ENCODE data around the gene USP6NL. TPM values are rescaled to one million over a fixed set of nuclear protein-coding genes. Genes with fewer than 3 reads are reported as not detected.

The USP6NL gene
- total RNA-seq, 2 donors from 2014 or later: 13.9 to 28.4 TPM

DNA sequence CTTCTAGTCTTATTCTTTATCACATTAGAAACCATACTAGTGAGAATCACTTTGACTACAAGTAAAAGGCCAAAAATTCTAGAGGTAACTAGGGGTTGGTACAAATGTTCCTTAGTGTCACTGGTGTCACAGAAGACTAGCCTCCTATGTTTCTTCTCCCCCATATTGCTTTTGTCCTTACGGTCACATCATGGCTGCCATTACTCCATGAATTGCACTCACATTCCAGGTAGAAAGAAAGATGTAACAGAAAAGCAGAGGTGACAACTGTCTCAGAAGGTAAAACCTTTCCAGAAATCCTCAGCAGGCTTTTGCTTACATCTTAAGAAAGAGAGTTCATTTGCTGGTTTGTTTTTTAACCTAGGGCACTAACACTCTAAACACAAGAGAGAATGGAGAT lies 42.9 kb downstream of the USP6NL start:
- intact Hi-C loops (cut with DNase I): no loop called here
- 100% methylated on average over 1 of the region's 1 CpG for WGBS
- no peak overlapping the region for H3K27ac ChIP-seq
- no peak for DNase-seq (ENCODE audit: low spot score)
- H3K27me3 ChIP-seq (replicated peaks; ENCODE audit: insufficient read depth): no peaks in the 10 kb centered on the region
- H3K36me3 ChIP-seq: no peaks in the 10 kb centered on the region
- TF ChIP-seq POLR2AphosphoS5 (IDR thresholded peaks at IDR 0.05) (no peak), POLR2A (IDR thresholded peaks at IDR 0.05) (no peak)
- TF ChIP-seq, protein P1, sequence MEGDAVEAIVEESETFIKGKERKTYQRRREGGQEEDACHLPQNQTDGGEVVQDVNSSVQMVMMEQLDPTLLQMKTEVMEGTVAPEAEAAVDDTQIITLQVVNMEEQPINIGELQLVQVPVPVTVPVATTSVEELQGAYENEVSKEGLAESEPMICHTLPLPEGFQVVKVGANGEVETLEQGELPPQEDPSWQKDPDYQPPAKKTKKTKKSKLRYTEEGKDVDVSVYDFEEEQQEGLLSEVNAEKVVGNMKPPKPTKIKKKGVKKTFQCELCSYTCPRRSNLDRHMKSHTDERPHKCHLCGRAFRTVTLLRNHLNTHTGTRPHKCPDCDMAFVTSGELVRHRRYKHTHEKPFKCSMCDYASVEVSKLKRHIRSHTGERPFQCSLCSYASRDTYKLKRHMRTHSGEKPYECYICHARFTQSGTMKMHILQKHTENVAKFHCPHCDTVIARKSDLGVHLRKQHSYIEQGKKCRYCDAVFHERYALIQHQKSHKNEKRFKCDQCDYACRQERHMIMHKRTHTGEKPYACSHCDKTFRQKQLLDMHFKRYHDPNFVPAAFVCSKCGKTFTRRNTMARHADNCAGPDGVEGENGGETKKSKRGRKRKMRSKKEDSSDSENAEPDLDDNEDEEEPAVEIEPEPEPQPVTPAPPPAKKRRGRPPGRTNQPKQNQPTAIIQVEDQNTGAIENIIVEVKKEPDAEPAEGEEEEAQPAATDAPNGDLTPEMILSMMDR (IDR thresholded peaks at IDR 0.05): no peak
- H3K9me3 ChIP-seq: no peaks in the 10 kb centered on the region
- H3K4me3 ChIP-seq: no peak overlapping the region
- no peaks in the 10 kb centered on the region for H3K4me1 ChIP-seq (replicated peaks)

- Histone ChIP-seq H3K27me3 (replicated peaks; ENCODE audit: insufficient read depth) (no peaks in the 10 kb centered on the region), H3K27ac (no peak overlapping the region), H3K36me3 (no peaks in the 10 kb centered on the region), H3K4me3 (no peak overlapping the region), H3K9me3 (no peaks in the 10 kb centered on the region), H3K4me1 (replicated peaks) (no peaks in the 10 kb centered on the region)
- no peak for DNase-seq (ENCODE audit: low spot score)
- no peak for TF ChIP-seq POLR2A (IDR thresholded peaks at IDR 0.05)
- TF ChIP-seq, protein P1 (IDR thresholded peaks at IDR 0.05): no peak
- TF ChIP-seq POLR2AphosphoS5 (IDR thresholded peaks at IDR 0.05): no peak
- 84% methylated on average over 3 of the region's 3 CpGs for WGBS
- intact Hi-C loops (cut with DNase I): no loop called here
These were observed 46.7 kb downstream of the USP6NL start for GRCh38 chr10:11564741-11565140.

DNA sequence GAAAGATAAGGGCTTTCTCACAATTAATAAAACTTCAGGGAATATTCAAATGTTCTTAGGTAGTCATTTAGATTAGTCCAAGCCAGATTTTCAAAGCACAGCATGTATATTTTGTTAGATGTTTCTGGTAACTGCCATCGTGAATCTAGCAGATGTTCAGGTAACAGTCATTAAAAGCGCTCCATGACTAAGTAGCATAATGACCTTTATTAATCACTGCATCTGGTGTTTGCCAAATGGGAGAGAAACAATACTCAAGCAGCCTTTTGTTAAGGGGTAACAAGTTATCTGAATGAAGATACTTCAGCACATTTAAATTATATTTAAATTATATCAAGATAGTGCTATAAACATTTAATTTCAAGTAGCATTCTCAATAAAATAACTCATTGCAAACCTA lies 47.5 kb downstream of the USP6NL start:
- Histone ChIP-seq H3K27ac (no peak overlapping the region), H3K27me3 (replicated peaks; ENCODE audit: insufficient read depth) (no peaks in the 10 kb centered on the region), H3K36me3 (no peaks in the 10 kb centered on the region), H3K9me3 (no peaks in the 10 kb centered on the region), H3K4me1 (replicated peaks) (no peaks in the 10 kb centered on the region), H3K4me3 (no peak overlapping the region)
- intact Hi-C loops (cut with DNase I): no loop called here
- WGBS: 61% methylated on average over 2 of the region's 2 CpGs
- no peak for DNase-seq (ENCODE audit: low spot score)
- no peak for TF ChIP-seq POLR2A (IDR thresholded peaks at IDR 0.05)
- TF ChIP-seq POLR2AphosphoS5 (IDR thresholded peaks at IDR 0.05): no peak
- TF ChIP-seq, protein P1 (IDR thresholded peaks at IDR 0.05): no peak

DNA sequence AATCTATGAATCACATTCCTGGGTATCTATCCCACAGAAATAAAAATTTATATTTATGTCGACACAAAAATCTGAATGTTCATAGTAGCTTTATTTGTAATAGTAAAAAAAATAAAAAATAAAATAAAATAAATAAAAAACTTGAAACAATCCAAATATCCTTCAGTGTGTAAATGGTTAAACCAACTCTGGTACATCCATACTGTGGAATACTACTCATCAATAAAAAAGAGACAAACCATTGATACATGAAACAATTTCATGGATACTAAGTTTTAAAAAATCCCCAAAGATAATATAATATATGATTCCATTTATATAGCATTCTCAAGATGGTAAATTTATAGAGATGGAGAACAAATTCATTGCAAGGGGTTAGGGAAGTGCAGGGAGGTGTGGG lies 48.6 kb downstream of the USP6NL start:
- TF ChIP-seq POLR2AphosphoS5 (IDR thresholded peaks at IDR 0.05): no peak
- intact Hi-C loops (cut with DNase I): no loop called here
- H3K4me3 ChIP-seq: no peak overlapping the region
- DNase-seq (ENCODE audit: low spot score): no peak
- WGBS: 100% methylated on average over 1 of the region's 1 CpG
- no peaks in the 10 kb centered on the region for H3K4me1 ChIP-seq (replicated peaks)
- no peaks in the 10 kb centered on the region for H3K36me3 ChIP-seq
- H3K27me3 ChIP-seq (replicated peaks; ENCODE audit: insufficient read depth): no peaks in the 10 kb centered on the region
- no peaks in the 10 kb centered on the region for H3K9me3 ChIP-seq
- no peak overlapping the region for H3K27ac ChIP-seq

DNA sequence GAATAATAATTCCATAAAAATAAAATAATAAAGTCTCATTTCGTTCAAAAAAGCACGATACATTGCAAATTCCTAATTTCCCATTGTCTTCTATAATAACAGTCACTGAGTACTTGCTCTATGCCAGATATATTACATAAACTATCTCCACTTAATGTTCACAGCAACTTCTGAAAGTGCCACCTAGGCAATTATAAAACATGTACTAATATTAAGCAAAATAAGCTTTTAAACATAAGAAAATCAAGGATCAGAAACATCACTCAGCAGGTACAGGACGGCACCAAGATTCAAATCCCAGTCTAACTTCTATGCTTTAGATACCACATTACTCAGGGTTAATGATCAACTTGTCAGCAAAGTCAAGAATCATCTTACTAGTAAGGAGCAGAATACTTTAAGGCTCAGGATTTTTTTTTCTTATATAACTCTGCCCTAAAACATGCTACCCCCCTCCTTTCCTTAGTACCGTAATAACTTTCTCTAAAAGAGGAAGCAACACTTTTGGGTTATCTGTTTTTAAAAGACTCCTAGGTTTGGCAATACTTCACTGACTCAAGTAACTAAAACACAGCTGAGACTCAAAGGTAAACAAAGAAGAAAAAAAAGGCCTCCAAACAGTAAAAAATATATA lies 51.3 kb downstream of the USP6NL start:
- no peaks in the 10 kb centered on the region for H3K9me3 ChIP-seq
- no peak overlapping the region for H3K27ac ChIP-seq
- no peak overlapping the region for H3K4me3 ChIP-seq
- intact Hi-C loops (cut with DNase I): no loop called here
- no peaks in the 10 kb centered on the region for H3K36me3 ChIP-seq
- no peaks in the 10 kb centered on the region for H3K4me1 ChIP-seq (replicated peaks)
- no peaks in the 10 kb centered on the region for H3K27me3 ChIP-seq (replicated peaks; ENCODE audit: insufficient read depth)
- WGBS: 68% methylated on average over 4 of the region's 4 CpGs
- no peak for DNase-seq (ENCODE audit: low spot score)
- TF ChIP-seq, protein P1 (IDR thresholded peaks at IDR 0.05): no peak
- no peak for TF ChIP-seq POLR2A (IDR thresholded peaks at IDR 0.05)
- no peak for TF ChIP-seq POLR2AphosphoS5 (IDR thresholded peaks at IDR 0.05)
